GM12878 (cell line): Measurements from ENCODE around the gene DDHD1. TPM values are rescaled to one million over a fixed set of nuclear protein-coding genes. Genes with fewer than 3 reads are reported as not detected.

Source experiments
- ATF2 ChIP-seq: IDR thresholded peaks from 2 replicates; pipeline ENCODE4 v1.6.1; 2012; ENCODE audit warnings: low read length, inconsistent platforms
- BCL11A ChIP-seq: IDR thresholded peaks from 2 replicates; pipeline ENCODE4 v1.6.1; 2011; ENCODE audit warnings: low read depth, low read length
- CBX3 ChIP-seq: fragments of 200-600 bp; sonication (generic); IDR thresholded peaks from 2 replicates; pipeline ENCODE4 v1.6.1; 2016; ENCODE audit warnings: low read depth, borderline replicate concordance
- CREM ChIP-seq: IDR thresholded peaks from 2 replicates; pipeline ENCODE4 v1.6.1; 2014; ENCODE audit warnings: antibody characterized with exemption, low read depth
- CUX1 ChIP-seq: IDR thresholded peaks from 2 replicates; pipeline ENCODE4 v1.6.1; 2012; ENCODE audit warnings: improper control_type of control experiment, low read depth, low read length; ENCODE audit not compliant: insufficient replicate concordance
- ESRRA ChIP-seq: IDR thresholded peaks from 2 replicates; pipeline ENCODE4 v1.6.1; 2012; ENCODE audit warnings: mild to moderate bottlenecking, low read length, improper control_type of control experiment
- IKZF1 ChIP-seq: fragments of 450-650 bp; conservative IDR thresholded peaks from 2 replicates; pipeline ENCODE4 v1.6.1; 2017; ENCODE audit warnings: antibody characterized with exemption, mild to moderate bottlenecking
- JUNB ChIP-seq: IDR thresholded peaks from 2 replicates; pipeline ENCODE4 v1.6.1; 2016; ENCODE audit warnings: antibody characterized with exemption, mild to moderate bottlenecking
- KAT2A ChIP-seq: conservative IDR thresholded peaks from 2 replicates; pipeline ENCODE4 v1.6.1; 2011; ENCODE audit warnings: low read depth, low read length; ENCODE audit not compliant: control insufficient read depth
- NFIC ChIP-seq: IDR thresholded peaks from 2 replicates; pipeline ENCODE4 v1.6.1; 2012; ENCODE audit warnings: low read depth, mild to moderate bottlenecking, inconsistent platforms, low read length, moderate library complexity
- PML ChIP-seq: IDR thresholded peaks from 2 replicates; pipeline ENCODE4 v1.6.1; 2012; ENCODE audit warnings: low read length, inconsistent platforms
- POLR2A ChIP-seq: IDR thresholded peaks from 2 replicates; pipeline ENCODE4 v1.6.1; 2011; ENCODE audit warnings: low read depth, mild to moderate bottlenecking, low read length
- POU2F2 ChIP-seq: IDR thresholded peaks from 3 replicates; pipeline ENCODE4 v1.6.1; 2011; ENCODE audit warnings: low read depth, mild to moderate bottlenecking, low read length, borderline replicate concordance
- RB1 ChIP-seq: fragments of 450-650 bp; formaldehyde crosslinking; IDR thresholded peaks from 2 replicates; pipeline ENCODE4 v1.6.1; 2017; ENCODE audit warnings: mild to moderate bottlenecking, borderline replicate concordance
- RCOR1 ChIP-seq: conservative IDR thresholded peaks from 2 replicates; pipeline ENCODE4 v1.6.1; 2012; ENCODE audit warnings: low read depth, low read length, improper control_type of control experiment
- RFX5 ChIP-seq: IDR thresholded peaks from 2 replicates; pipeline ENCODE4 v1.6.1; 2011; ENCODE audit warnings: low read depth, low read length, improper control_type of control experiment
- SIX5 ChIP-seq: IDR thresholded peaks from 2 replicates; pipeline ENCODE4 v1.6.1; 2011; ENCODE audit warnings: mild to moderate bottlenecking, low read depth, low read length, moderate library complexity; ENCODE audit not compliant: severe bottlenecking
- SUPT20H ChIP-seq: IDR thresholded peaks from 2 replicates; pipeline ENCODE4 v1.6.1; 2011; ENCODE audit warnings: low read depth, mild to moderate bottlenecking, low read length, moderate library complexity, borderline replicate concordance; ENCODE audit not compliant: control insufficient read depth
- TCF7 ChIP-seq: IDR thresholded peaks from 2 replicates; pipeline ENCODE4 v1.6.1; 2014; ENCODE audit warnings: antibody characterized with exemption, borderline replicate concordance
- YBX1 ChIP-seq: fragments of 450-650 bp; IDR thresholded peaks from 2 replicates; pipeline ENCODE4 v1.6.1; 2016; ENCODE audit warnings: antibody characterized with exemption
- ZBTB11 ChIP-seq: fragments of 450-650 bp; formaldehyde crosslinking; IDR thresholded peaks from 2 replicates; pipeline ENCODE4 v1.5.0; 2022; ENCODE audit warnings: mild to moderate bottlenecking, missing genetic modification characterization
- ZNF207 ChIP-seq: fragments of 450-650 bp; IDR thresholded peaks from 2 replicates; pipeline ENCODE4 v1.6.1; 2014; ENCODE audit warnings: antibody characterized with exemption, mild to moderate bottlenecking, borderline replicate concordance
- ZNF384 ChIP-seq: IDR thresholded peaks from 2 replicates; pipeline ENCODE4 v1.6.1; 2012; ENCODE audit warnings: low read depth, mild to moderate bottlenecking, low read length, improper control_type of control experiment, borderline replicate concordance
- ZSCAN29 ChIP-seq: fragments of 450-650 bp; IDR thresholded peaks from 2 replicates; pipeline ENCODE4 v1.6.1; 2017; ENCODE audit warnings: mild to moderate bottlenecking, moderate library complexity
- polyA plus RNA-seq, 11 experiments: library from polyadenylated mRNA; depleted of rRNA in 4 of 11; unstranded in 6 of 11; stranded (reverse) in 5 of 11; fragments of >200 nt; fragmentation: Nextera tagmentation in 4 of 11; fragmentation: Illumina TruSeq in 1 of 11; extraction: Ambion mirVana in 4 of 11; extraction: Trizol in 1 of 11; gene quantifications; 1 replicate in 1 of 11; 2 replicates in 10 of 11; pipeline versions ENCODE4 v1.2.1 to v1.2.3, GENCODE V29; 2011 to 2016; ENCODE audit warnings: inconsistent platforms in 2 of 11, missing spikeins in 2 of 11, low read depth in 1 of 11
- total RNA-seq, 4 experiments: library from RNA; depleted of rRNA in 3 of 4; stranded (reverse); fragments of >200 nt in 3 of 4; fragmentation: Illumina TruSeq in 1 of 4; extraction: Trizol in 1 of 4; gene quantifications; 2 replicates each; pipeline versions ENCODE4 v1.2.1 to v1.2.3, GENCODE V29; 2013 to 2021

The DDHD1 gene
- total and polyA plus RNA-seq, 10 of the 15 experiments (the other 5 are each of a cell fraction or from before 2014, with no cell fraction given), result 7.7 to 52.3 (median 28.5) TPM

GRCh38 chr14:53147208-53147607, 5.9 kb downstream of the DDHD1 start (continued):
- TF ChIP-seq POLR2A (no peak), PML (no peak), CREM (0 out of 2 replicates have a peak, but pooled peaks have one; percentile 13), SUPT20H (no peak), ZNF207 (no peak), ZNF384 (no peak), SIX5 (no peak), CUX1 (peak; percentile 94), ZSCAN29 (no peak), ESRRA (no peak), POU2F2 (peak; percentile 97), BCL11A (no peak), ZBTB11 (CRISPR knock-in tag) (no peak), RFX5 (no peak), RCOR1 (no peak), TCF7 (no peak), JUNB (no peak), YBX1 (no peak), NFIC (0 out of 2 replicates have a peak, but pooled peaks have one; percentile 30), KAT2A (no peak), RB1 (no peak), CBX3 (no peak), ATF2 (0 out of 2 replicates have a peak, but pooled peaks have one; percentile 27), IKZF1 (no peak)
